Activated T-cell treated with anti-CD3 and anti-CD28 coated beads for 48 hours (primary cell): ENCODE data around the gene GATD1.

Experiments
- DNase-seq: peaks from one replicate; pipeline ENCODE4 v3.0.0-alpha.2; 2020; ENCODE audit warnings: low read depth

GATD1 gene

GRCh38 chr11:777288-778255 is at the start of gene GATD1:
Gene GATD1, minus strand, starts transcription at chr11:777487. Its CDS starts 25 bp downstream, at chr11:777462.
- DNase-seq, result peak; percentile 97

GRCh38 chr11:826836-827145 is 49.5 kb upstream of the GATD1 start:
- DNase-seq, result no peak

- DNase-seq, result no peak
Measured at GRCh38 chr11:826227-826621, 48.9 kb upstream of the GATD1 start.

DNA sequence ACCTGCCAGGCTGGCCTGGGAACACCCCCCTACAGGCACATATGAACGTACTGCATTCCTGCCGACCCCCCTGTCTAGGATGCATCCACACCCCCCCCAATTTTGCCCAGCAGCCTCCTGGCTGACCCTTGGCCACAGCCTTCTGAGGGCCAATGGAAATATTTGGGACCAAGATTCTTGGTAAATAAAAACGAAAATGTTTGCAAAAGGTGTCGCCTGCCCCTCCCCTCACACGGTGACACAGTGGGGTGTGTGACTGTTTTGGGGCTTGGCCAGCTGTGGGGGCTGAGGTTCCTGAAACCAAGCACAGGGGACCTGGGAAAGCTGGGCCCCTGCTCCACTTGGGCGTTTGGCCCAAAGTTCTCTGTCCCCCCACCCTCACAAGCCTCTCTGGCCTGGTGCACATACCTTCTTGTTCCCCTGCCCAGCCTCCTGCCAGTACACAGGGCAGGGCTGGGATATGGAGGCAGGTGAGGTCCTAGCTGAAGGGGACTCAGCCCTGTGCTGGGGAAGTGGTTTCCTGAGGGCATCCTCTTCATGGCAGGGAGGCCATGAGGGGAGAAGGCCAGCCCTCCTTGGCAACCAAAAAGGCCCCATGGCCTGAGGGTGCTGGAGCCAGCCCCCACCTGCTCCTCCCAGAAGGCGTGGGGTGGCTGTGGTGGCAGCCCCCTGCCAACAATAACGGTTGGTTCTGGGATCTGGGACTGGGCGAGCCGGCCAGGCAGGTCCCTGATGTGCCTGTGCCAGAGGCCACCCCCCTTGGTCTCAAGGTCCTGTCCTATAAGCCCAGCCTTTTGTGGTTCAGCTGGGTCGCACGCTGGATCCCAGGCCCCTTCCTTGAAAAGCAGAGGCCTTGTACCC is 48.3 kb upstream of the GATD1 start:
- no peak for DNase-seq

DNA sequence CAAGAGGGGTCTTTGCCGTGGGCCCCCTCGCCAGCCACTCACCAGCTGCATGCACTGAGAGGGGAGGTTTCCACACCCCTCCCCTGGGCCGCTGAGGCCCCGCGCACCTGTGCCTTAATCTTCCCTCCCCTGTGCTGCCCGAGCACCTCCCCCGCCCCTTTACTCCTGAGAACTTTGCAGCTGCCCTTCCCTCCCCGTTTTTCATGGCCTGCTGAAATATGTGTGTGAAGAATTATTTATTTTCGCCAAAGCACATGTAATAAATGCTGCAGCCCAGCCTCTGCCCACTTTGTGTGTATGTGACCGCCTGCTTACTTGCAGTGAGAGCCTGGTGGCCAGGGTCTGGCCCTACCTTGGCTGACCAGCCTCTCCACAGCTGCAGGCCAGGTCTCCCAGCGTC is 47.7 kb upstream of the GATD1 start:
- no peak for DNase-seq

DNA sequence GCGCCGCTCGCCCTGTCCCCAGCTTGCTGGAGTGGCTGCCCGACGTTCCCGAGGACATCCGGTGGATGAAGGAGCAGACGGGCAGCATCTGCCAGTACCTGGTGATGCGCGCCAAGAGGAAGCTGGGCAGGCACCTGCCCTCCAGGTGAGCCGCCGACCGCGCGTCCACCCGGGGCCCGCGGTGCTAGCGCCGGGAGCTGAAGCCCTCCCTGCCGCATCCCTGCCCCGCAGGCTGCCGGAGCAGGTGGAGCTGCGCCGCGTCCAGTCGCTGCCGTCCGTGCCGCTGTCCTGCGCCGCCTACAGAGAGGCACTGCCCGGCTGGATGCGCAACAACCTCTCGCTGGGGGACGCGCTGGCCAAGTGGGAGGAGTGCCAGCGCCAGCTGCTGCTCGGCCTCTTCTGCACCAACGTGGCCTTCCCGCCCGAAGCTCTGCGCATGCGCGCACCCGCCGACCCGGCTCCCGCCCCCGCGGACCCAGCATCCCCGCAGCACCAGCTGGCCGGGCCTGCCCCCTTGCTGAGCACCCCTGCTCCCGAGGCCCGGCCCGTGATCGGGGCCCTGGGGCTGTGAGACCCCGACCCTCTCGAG is 47.1 kb upstream of the GATD1 start:
- DNase-seq, result no peak

GRCh38 chr11:823441-824291 is 46.4 kb upstream of the GATD1 start:
- DNase-seq, result no peak

DNA sequence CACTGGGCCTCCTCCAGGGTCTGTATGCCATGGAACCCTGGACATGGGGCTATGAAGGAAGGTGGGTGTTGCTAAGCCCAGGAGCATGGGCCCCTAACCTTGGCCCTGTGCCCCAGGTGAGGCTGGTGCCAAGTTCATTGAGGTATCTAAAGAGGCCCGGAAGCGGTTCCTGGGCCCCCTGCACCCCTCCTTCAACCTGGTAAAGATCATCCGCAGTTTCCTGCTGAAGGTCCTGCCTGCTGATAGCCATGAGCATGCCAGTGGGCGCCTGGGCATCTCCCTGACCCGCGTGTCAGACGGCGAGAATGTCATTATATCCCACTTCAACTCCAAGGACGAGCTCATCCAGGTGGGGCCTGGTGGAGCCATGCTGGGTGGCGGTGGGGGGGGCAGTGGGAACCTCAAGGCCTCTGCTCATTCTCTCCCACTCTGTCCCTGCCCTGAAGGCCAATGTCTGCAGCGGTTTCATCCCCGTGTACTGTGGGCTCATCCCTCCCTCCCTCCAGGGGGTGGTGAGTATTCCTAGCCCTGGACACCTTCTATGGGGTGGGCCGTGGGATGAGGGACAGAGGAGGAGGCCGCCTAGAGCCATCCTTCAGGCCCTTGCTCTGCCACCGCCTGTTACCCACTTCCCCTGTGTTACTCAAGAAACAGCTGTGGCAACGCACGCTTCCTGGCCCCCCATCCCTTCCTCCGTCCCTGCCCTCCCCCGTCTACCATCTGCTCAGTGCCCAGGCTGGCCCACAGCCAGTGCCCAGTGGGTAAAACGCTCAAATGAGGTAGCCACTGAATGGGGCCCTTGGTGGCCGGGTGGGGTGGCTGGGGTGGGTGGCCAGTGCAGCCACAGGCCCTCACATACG is 44.5 kb upstream of the GATD1 start:
- DNase-seq, result no peak

DNA sequence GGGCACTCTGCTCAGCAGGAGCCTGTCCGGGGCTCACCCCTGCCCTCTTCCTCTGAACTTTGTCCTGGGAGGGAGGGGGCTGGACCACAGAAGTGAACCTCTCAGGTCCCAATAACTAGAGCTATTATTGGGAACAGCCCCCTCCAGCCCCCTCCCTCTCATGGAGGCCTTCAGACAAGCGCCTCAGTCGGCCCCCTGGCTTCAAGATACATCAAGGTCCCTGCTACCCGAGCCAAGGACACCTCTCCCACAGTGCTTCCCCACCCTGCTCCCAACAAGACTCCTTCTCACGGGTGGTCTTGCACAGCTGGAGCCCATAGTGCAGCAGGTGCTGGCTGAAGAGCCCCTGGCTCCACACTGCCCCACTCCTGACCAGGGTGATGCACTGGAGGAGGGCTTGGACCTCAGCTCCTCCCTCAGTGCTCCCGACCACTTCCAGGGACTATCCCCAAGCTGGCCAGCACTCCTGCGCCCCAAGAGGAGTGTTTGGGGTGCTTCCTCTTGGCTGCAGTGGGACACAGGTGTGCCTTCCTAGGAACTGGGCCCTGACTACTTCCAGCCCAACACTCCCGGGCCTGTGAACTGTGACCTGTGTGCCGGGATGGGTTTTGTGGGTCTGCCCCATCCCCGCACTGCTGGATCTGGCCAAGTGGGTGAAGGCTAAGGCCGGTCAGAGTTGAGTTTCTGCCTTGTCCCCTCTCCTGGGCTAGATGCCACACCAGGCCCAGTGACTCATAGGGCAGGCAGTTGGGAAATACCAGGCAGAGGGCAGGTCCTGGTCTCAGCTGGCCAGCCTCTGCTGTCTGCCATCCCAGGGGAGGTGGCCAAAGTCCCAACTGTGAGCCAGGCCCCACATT is 43.6 kb upstream of the GATD1 start:
- DNase-seq, result no peak

DNA sequence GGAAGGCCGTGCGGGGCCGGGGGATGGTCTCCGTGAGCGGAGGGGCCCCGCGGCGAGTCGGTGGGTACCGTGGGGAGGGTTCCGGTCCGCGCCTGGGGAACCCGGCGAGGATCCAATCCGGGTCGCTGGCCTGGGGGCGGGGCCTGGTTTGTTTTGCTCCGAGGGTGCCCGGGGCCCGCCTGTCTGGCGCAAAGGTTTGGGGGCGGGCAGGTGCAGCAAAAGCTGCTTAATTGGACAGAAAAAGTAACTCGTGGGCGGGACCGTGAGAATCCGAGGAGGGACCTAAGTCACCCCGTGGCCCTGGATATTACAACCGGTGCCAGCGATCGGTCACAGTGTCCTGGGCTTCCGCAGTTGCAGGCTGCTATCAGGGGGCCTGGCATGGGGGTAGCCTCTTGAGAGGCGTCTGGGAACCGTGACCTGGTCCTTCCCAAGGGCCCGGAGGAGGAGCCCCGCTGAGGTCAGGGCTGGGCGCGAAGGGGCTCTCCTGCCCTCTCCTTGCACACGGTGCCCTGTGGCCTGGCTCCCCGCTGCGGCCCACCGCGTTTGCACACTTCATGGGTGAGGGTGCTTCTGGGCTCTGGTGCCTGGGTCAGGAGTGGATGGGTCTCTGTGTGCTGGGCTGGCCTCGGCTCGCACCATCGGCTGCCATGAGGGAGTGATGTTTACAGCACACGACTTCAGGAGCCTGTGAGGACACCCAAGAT is 42.8 kb upstream of the GATD1 start:
- DNase-seq, result peak; percentile 90

GRCh38 chr11:819129-819931 is 42.0 kb upstream of the GATD1 start:
- DNase-seq, result peak; percentile 88

DNA sequence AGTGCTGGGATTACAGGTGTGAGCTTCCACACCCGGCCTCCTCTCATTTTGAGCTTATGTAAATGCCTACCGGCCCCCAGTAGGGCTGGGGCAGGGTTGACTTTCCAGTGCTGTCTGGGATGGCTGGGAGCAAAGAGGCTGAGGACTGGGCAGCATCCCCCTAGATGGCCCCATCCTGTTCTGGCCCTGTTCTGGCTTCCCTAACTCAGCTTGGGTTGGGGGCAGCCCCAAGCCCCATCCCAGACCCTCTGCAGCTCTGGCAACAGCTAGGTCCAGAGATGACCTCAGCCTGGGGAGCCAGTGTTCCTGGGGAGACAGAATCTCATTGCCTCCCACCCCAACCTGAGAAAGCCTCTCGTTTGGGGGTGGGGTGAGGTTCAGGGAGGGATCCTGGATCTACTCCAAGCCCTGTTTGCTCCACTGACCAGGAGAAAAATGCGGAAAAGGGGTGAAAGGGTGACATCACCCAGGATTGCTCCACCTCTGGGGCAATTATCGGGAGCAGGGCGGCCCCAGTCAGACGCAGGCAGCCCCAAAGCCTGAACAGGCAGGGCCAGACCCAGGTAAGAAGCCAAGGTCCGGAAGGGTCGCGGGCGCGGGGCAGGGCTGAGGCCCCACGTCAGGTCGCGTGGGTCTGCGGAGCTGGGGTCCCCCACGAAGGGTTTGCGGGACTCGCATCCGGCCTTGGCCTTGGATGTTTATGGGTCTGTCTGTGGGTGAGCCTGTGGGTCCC is 41.3 kb upstream of the GATD1 start, which contains the start of gene PNPLA2:
PNPLA2 (plus strand) TSS at position 519 of the 733 bp plus-strand sequence. CDS start 805 bp downstream, outside the sequence.
- no peak for DNase-seq

DNA sequence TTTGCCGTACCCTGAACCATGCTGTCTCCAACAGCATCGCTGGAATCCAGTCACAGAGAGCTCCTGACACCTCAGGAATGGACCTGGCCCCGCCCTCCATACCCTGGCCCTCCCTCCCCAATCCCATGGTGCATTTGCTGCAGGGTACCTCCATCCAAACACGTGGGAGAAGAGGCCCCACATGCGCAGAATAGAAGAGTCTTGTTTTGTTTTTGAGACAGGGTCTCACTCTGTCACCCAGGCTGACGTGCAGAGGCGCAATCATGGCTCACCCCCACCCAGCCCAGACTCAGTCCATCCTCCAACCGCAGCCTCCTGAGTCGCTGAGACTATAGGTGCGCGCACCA is 39.1 kb upstream of the GATD1 start:
- no peak for DNase-seq

DNA sequence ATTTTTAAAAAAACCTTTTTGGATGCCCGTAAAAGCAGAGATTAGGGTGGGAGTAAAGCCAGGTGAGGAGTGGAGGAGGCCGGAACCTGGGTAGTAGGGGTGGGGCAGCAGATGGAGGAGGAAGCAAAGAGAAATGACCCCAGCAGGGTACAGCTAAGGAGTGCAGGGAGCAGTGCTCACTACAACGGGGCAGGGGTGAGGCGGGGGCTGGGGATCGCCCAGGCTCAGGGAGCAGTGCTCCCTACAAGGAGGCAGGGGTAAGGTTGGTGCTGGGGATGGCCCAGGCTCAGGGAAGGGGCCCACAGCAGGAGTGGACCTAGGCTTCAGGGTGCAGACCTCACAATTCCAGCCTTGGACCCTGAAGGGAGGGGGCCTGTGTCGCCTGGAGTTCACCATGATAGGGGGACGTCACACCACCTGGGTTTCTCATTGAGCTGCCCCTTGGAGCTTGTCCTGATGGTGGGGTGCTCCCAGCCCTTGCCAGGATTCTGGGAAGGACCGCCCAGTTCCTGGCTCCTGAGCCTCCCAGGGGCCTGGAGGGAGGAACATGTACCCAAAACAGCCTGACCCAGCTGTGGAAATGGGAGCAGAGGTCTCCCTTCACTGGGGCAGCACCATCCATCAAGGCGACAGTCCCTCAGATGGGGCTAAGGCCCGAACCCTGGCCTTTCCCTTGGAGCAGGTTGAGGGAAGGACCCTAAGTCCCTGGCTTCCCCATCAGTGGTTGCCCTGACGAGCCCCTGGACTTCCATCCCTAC is 38.6 kb upstream of the GATD1 start:
- no peak for DNase-seq

DNA sequence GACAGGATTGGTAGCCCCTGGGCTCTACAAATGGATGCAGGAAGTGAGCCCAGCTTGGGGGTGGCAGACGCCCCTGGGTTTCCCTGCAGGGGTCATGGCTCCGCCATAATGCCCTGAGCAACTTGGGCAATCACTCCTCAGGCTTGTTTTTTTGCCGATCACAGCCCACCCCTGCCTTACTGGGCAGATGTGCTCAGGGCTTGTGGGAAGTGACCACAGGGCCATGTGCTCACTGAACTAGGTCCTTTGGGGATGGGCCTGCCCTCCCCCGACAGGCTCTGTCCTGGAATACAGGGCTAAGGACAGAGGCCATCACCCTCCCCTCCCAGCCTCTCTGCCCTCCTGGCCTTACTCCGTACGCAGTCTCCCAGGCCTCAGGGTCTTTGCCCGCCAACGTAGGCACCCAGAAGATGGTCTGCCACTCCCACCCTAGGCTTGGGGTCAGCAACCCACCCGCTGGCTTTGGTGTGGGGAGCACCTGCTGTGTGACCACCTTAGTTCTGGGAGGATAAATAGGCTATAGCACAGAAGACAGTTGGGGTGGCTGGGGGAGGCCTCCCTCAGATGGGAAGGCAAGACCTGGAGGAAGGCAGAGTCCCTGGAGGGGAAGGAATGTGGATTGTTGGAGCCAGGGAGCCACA is 36.3 kb upstream of the GATD1 start:
- no peak for DNase-seq

GRCh38 chr11:813072-813455 is 35.8 kb upstream of the GATD1 start:
- no peak for DNase-seq
